ENCODE measurements around the gene GP1BB. TPM values are rescaled to one million over a fixed set of nuclear protein-coding genes. Genes with fewer than 3 reads are reported as not detected.

Gene GP1BB
- total RNA-seq, 3 donors from 2014 or later (not counting 1 experiment from before 2014, with no cell fraction given) = 0.39 to 7.8 (median 4.2) TPM

DNA sequence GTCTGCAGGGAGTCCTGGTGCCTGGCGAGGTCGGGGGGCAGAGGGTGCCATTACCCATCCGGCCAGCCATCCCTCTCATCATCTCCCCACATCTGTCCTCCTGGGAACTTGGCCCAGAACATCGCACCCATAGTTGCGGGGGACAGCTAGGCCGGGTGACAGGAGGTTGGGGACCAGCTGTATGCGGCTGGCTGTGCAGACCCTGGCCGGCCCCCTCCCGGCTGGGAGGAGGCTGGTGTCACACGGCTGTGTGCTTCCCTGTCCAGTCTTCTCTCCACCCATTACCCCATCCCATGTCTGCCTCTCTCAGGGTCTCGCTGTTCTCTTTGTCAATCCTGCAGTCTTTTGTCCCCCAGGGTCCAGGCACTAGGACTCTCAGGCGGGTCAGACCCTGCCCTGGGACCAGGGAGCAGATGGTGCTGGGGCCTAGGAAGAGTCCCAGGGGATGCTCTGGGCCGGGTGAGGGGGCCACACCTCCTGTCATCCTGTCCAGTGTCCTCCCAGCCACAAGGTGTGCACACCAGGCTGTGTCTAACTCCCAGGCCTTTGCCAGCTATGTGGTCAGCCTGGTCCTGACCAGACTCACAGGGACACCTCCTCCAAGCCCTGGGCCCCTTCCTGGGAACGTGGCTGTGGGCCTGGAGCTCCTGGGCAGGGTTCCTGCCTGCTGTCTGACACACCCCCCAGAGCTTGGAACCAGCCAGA, 30.8 kb downstream of the GP1BB start:
- Histone ChIP-seq H3K27me3 (ENCODE audit: control insufficient read depth, insufficient read depth, low read length) (peaks cover 30% of the 10 kb centered on the region), H3K36me3 (ENCODE audit: control insufficient read depth, insufficient read depth, low read length) (no peaks in the 10 kb centered on the region), H3K4me3 (ENCODE audit: low read length) (no peak overlapping the region), H3K27ac (ENCODE audit: low read length) (no peak overlapping the region), H3K9me3 (ENCODE audit: control insufficient read depth, insufficient read depth, low read length) (no peaks in the 10 kb centered on the region), H3K4me1 (ENCODE audit: control insufficient read depth, insufficient read depth, low read length) (peaks cover 21% of the 10 kb centered on the region)
- Mint-ChIP-seq H3K4me3 (no peak overlapping the region), H3K4me1 (peaks cover 0 to 9% of the 10 kb centered on the region in 2 donors), H3K9me3 (no peaks in the 10 kb centered on the region), H3K27me3 (ENCODE audit: low read depth in 2 of 2) (peaks cover 31 to 35% of the 10 kb centered on the region in 2 donors), H3K27ac (no peak overlapping the region), H3K36me3 (no peaks in the 10 kb centered on the region)
- ATAC-seq (no peak), DNase-seq (no peak)
- 81% methylated on average over 14 of the region's 14 CpGs for WGBS (ENCODE audit: insufficient coverage)
- intact Hi-C loops (cut with micrococcal nuclease) = no loop called here
- TF ChIP-seq, protein P1, sequence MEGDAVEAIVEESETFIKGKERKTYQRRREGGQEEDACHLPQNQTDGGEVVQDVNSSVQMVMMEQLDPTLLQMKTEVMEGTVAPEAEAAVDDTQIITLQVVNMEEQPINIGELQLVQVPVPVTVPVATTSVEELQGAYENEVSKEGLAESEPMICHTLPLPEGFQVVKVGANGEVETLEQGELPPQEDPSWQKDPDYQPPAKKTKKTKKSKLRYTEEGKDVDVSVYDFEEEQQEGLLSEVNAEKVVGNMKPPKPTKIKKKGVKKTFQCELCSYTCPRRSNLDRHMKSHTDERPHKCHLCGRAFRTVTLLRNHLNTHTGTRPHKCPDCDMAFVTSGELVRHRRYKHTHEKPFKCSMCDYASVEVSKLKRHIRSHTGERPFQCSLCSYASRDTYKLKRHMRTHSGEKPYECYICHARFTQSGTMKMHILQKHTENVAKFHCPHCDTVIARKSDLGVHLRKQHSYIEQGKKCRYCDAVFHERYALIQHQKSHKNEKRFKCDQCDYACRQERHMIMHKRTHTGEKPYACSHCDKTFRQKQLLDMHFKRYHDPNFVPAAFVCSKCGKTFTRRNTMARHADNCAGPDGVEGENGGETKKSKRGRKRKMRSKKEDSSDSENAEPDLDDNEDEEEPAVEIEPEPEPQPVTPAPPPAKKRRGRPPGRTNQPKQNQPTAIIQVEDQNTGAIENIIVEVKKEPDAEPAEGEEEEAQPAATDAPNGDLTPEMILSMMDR (IDR thresholded peaks at IDR 0.05) = no peak

DNA sequence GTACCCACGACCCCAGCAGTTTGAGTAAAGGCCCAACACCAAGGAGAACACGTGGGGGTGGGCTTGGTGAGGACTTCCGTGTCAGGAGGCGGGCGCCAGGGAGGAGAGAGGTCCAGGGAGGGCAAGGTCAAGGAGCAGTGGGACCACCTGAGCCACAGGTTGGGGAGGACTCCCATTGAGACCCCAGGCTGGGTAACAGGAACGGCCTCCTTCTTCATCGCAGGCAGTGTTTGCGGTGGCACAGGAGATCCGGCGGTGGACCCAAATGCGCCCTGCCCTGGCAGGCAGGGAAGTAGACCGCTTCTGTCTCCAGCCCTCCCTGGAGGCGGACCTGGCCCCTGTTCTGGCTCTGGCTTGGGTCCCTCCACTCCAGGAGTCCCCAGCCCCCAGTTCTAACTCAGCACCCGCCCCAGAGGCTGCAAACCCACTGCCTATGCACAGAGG, 31.4 kb downstream of the GP1BB start:
- peaks cover 25% of the 10 kb centered on the region for H3K4me1 ChIP-seq (ENCODE audit: control insufficient read depth, insufficient read depth, low read length)
- ATAC-seq (no peak), DNase-seq (no peak)
- no peak overlapping the region for H3K4me3 ChIP-seq (ENCODE audit: low read length)
- Mint-ChIP-seq H3K9me3 (no peaks in the 10 kb centered on the region), H3K4me1 (peaks cover 4 to 13% of the 10 kb centered on the region in 2 donors), H3K36me3 (no peaks in the 10 kb centered on the region), H3K4me3 (no peak overlapping the region), H3K27me3 (ENCODE audit: low read depth in 2 of 2) (peaks cover 35 to 41% of the 10 kb centered on the region in 2 donors), H3K27ac (no peak overlapping the region)
- peaks cover 33% of the 10 kb centered on the region for H3K27me3 ChIP-seq (ENCODE audit: control insufficient read depth, insufficient read depth, low read length)
- WGBS (ENCODE audit: insufficient coverage) = 39% methylated on average over 14 of the region's 14 CpGs
- TF ChIP-seq, protein P1 (IDR thresholded peaks at IDR 0.05) = no peak
- no peaks in the 10 kb centered on the region for H3K9me3 ChIP-seq (ENCODE audit: control insufficient read depth, insufficient read depth, low read length)
- H3K36me3 ChIP-seq (ENCODE audit: control insufficient read depth, insufficient read depth, low read length) = no peaks in the 10 kb centered on the region
- intact Hi-C loops (cut with micrococcal nuclease) = no loop called here
- no peak overlapping the region for H3K27ac ChIP-seq (ENCODE audit: low read length)

DNA sequence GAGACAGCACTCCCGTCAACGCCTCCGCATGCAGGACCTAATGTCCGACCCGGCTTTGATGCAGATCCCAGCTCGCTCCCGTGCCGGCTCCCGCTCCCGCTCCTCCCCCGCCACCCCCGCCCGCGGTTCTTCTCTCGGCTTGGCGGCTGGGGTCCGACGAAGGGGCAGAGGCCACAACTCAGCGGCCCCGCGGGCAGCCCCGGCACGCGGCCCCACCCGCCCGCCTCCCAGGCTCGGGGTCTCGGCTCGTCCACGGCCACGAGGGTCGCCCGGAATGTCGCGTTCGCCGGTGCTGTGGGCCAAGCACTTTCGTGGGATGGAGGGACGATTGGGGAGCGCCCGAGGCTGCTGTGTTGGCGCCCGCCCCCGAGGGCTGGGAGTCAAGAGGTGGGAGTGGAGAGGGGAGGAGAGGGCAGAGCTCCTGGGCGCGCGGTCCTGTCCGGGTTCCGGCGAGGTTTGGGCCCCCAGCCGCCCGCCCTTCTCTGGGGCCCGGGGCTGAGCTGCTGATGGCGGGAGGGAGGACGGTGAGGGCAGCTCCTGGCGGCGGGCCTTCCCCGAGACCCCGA, 31.9 kb downstream of the GP1BB start:
- WGBS (ENCODE audit: insufficient coverage) = 4% methylated on average over 59 of the region's 59 CpGs
- no peak overlapping the region for H3K27ac ChIP-seq (ENCODE audit: low read length)
- TF ChIP-seq, protein P1 (IDR thresholded peaks at IDR 0.05) = no peak
- H3K4me1 Mint-ChIP-seq = peaks cover 9 to 18% of the 10 kb centered on the region in 2 donors
- H3K36me3 ChIP-seq (ENCODE audit: control insufficient read depth, insufficient read depth, low read length) = no peaks in the 10 kb centered on the region
- H3K9me3 Mint-ChIP-seq = no peaks in the 10 kb centered on the region
- H3K4me1 ChIP-seq (ENCODE audit: control insufficient read depth, insufficient read depth, low read length) = peaks cover 26% of the 10 kb centered on the region
- no peak overlapping the region for H3K4me3 Mint-ChIP-seq
- H3K27ac Mint-ChIP-seq = no peak overlapping the region
- H3K27me3 ChIP-seq (ENCODE audit: control insufficient read depth, insufficient read depth, low read length) = peaks cover 35% of the 10 kb centered on the region
- no peak for DNase-seq
- no peaks in the 10 kb centered on the region for H3K9me3 ChIP-seq (ENCODE audit: control insufficient read depth, insufficient read depth, low read length)
- intact Hi-C loops (cut with micrococcal nuclease) = no loop called here
- H3K4me3 ChIP-seq (ENCODE audit: low read length) = no peak overlapping the region
- no peaks in the 10 kb centered on the region for H3K36me3 Mint-ChIP-seq
- no peak for ATAC-seq
- peaks cover 40 to 46% of the 10 kb centered on the region in 2 donors for H3K27me3 Mint-ChIP-seq (ENCODE audit: low read depth in 2 of 2)
